Breast epithelium (tissue), 3 donors: ENCODE results near the gene SUSD6.

Experiments
- POLR2AphosphoS5 ChIP-seq, 3 donors: sonication (generic); formaldehyde crosslinking; IDR thresholded peaks; one replicate each; pipeline ENCODE4 v1.6.1; 2017; ENCODE audit warnings: antibody characterized with exemption in 3 of 3
- TF ChIP-seq, protein P1 (sequence below), 3 donors: fragments of 450-650 bp; IDR thresholded peaks; one replicate each; pipeline ENCODE4 v1.5.1; 2016 to 2017; ENCODE audit warnings: antibody characterized with exemption in 3 of 3, mild to moderate bottlenecking in 3 of 3, moderate library complexity in 3 of 3

DNA sequence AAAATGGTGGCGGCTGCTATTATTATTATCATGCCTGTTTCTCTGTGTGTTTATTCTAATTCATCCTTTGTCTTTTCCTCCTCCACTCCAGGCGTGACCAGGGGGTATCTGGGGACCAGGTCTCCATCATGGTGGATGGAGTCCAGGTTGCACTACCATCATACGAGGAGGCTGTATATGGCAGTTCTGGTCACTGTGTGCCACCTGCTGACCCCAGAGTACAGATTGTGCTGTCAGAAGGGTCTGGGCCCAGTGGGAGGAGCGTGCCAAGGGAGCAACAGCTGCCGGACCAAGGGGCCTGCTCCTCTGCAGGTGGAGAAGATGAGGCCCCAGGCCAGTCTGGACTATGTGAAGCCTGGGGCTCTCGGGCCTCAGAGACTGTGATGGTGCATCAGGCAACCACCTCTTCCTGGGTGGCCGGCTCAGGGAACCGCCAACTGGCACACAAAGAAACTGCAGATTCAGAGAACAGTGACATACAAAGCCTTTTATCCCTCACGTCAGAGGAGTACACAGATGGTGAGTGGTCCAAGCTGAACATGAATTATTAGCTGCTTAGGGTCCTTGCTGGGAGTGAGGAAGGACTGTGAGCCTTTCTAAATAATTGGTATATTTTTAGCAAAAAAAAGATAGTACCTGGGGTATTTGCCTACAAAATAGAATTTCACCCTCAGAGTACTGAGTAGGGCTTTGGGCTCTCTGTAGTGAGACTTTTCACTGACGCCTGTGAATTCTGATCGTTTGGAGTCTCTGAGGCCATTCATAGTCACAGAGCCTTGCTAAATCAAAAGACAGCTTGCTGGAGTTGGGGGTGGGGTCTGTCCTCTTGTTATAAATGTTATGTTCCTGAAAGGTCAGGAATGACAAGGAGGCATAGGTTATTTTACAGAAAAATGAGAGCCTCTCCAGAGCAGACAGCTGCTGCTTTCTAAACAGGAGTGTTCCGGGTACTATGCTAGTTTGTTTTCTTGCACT is 97.5 kb downstream of the SUSD6 start:
- TF ChIP-seq, protein P1, sequence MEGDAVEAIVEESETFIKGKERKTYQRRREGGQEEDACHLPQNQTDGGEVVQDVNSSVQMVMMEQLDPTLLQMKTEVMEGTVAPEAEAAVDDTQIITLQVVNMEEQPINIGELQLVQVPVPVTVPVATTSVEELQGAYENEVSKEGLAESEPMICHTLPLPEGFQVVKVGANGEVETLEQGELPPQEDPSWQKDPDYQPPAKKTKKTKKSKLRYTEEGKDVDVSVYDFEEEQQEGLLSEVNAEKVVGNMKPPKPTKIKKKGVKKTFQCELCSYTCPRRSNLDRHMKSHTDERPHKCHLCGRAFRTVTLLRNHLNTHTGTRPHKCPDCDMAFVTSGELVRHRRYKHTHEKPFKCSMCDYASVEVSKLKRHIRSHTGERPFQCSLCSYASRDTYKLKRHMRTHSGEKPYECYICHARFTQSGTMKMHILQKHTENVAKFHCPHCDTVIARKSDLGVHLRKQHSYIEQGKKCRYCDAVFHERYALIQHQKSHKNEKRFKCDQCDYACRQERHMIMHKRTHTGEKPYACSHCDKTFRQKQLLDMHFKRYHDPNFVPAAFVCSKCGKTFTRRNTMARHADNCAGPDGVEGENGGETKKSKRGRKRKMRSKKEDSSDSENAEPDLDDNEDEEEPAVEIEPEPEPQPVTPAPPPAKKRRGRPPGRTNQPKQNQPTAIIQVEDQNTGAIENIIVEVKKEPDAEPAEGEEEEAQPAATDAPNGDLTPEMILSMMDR (IDR thresholded peaks at IDR 0.05) = no peak
- no peak for TF ChIP-seq POLR2AphosphoS5 (IDR thresholded peaks at IDR 0.05)
